ENCODE measurements around the gene FKBP2. TPM values are rescaled to one million over a fixed set of nuclear protein-coding genes. Genes with fewer than 3 reads are reported as not detected.
"Not testable (repeated sequence)": the region's sequence is repeated elsewhere in the genome, so short reads cannot be mapped to it uniquely, and the experiment has no call there.

Gene FKBP2
- total and polyA plus RNA-seq, 4 donors = 50.2 to 298 (median 87.2) TPM

GRCh38 chr11:64244107-64244506, 3.2 kb downstream of the FKBP2 start:
- H3K36me3 ChIP-seq (ENCODE audit: control insufficient read depth in 1 of 2, insufficient read depth in 2 of 2, low read length in 1 of 2) = no peaks in the 10 kb centered on the region
- H3K27ac ChIP-seq (ENCODE audit: low read depth in 1 of 2, low read length in 2 of 2) = no peak overlapping the region
- DNase-seq = no peak
- intact Hi-C loops (cut with DNase I) = no loop called here
- H3K4me1 ChIP-seq (ENCODE audit: control insufficient read depth in 1 of 2, insufficient read depth in 2 of 2, low read length in 2 of 2) = no peaks in the 10 kb centered on the region
- H3K4me3 ChIP-seq (ENCODE audit: low read length in 2 of 2) = no peak overlapping the region
- WGBS, 2 donors = 31 to 53% methylated on average over 5 of the region's 5 CpGs
- no peaks in the 10 kb centered on the region for H3K9me3 ChIP-seq (ENCODE audit: control insufficient read depth, low read length)
- ATAC-seq (ENCODE audit: low FRiP score) = no peak
- no peaks in the 10 kb centered on the region for H3K27me3 ChIP-seq (ENCODE audit: control insufficient read depth in 1 of 2, insufficient read depth in 2 of 2, low read length in 1 of 2)

- H3K27ac ChIP-seq (ENCODE audit: low read depth in 1 of 2, low read length in 2 of 2) = peak overlapping the region in 1 of 2 donors; percentile 13
- DNase-seq (no peak), ATAC-seq (ENCODE audit: low FRiP score) (no peak)
- peak overlapping the region in 1 of 2 donors; percentile 68 for H3K4me3 ChIP-seq (ENCODE audit: low read length in 2 of 2)
- H3K27me3 ChIP-seq (ENCODE audit: control insufficient read depth in 1 of 2, insufficient read depth in 2 of 2, low read length in 1 of 2) = no peaks in the 10 kb centered on the region
- H3K4me1 ChIP-seq (ENCODE audit: control insufficient read depth in 1 of 2, insufficient read depth in 2 of 2, low read length in 2 of 2) = no peaks in the 10 kb centered on the region
- intact Hi-C loops (cut with DNase I) = no loop called here
- 13 to 25% methylated on average over 6 of the region's 6 CpGs for WGBS, 2 donors
- no peaks in the 10 kb centered on the region for H3K36me3 ChIP-seq (ENCODE audit: control insufficient read depth in 1 of 2, insufficient read depth in 2 of 2, low read length in 1 of 2)
- H3K9me3 ChIP-seq (ENCODE audit: control insufficient read depth, low read length) = no peaks in the 10 kb centered on the region
These were observed 4.1 kb downstream of the FKBP2 start for GRCh38 chr11:64244966-64245365.

- 0 to 3% methylated on average over 5 to 6 of the region's 6 CpGs for WGBS, 2 donors
- Histone ChIP-seq H3K4me3 (ENCODE audit: low read length in 2 of 2) (peak overlapping the region in 1 of 2 donors; percentile 68), H3K27ac (ENCODE audit: low read depth in 1 of 2, low read length in 2 of 2) (peak overlapping the region in 1 of 2 donors; percentile 13), H3K9me3 (ENCODE audit: control insufficient read depth, low read length) (no peaks in the 10 kb centered on the region), H3K27me3 (ENCODE audit: control insufficient read depth in 1 of 2, insufficient read depth in 2 of 2, low read length in 1 of 2) (no peaks in the 10 kb centered on the region), H3K36me3 (ENCODE audit: control insufficient read depth in 1 of 2, insufficient read depth in 2 of 2, low read length in 1 of 2) (no peaks in the 10 kb centered on the region), H3K4me1 (ENCODE audit: control insufficient read depth in 1 of 2, insufficient read depth in 2 of 2, low read length in 2 of 2) (no peaks in the 10 kb centered on the region)
- DNase-seq (peak in 1 of 2 donors; percentile 89), ATAC-seq (ENCODE audit: low FRiP score) (no peak)
- intact Hi-C loops (cut with DNase I) = no loop called here
These were observed 4.5 kb downstream of the FKBP2 start for GRCh38 chr11:64245401-64245796.

GRCh38 chr11:64245797-64246620, 5.1 kb downstream of the FKBP2 start:
- no peaks in the 10 kb centered on the region for H3K4me1 ChIP-seq (ENCODE audit: control insufficient read depth in 1 of 2, insufficient read depth in 2 of 2, low read length in 2 of 2)

GRCh38 chr11:64246621-64246870, 5.7 kb downstream of the FKBP2 start:
- ATAC-seq (ENCODE audit: low FRiP score); H3K4me1 ChIP-seq (ENCODE audit: control insufficient read depth in 1 of 2, insufficient read depth in 2 of 2, low read length in 2 of 2); H3K36me3 ChIP-seq (ENCODE audit: control insufficient read depth in 1 of 2, insufficient read depth in 2 of 2, low read length in 1 of 2); H3K27ac ChIP-seq (ENCODE audit: low read depth in 1 of 2, low read length in 2 of 2); H3K9me3 ChIP-seq (ENCODE audit: control insufficient read depth, low read length); intact Hi-C loops (cut with DNase I); DNase-seq; H3K27me3 ChIP-seq (ENCODE audit: control insufficient read depth in 1 of 2, insufficient read depth in 2 of 2, low read length in 1 of 2): not testable (repeated sequence)
- peak overlapping the region in 1 of 2 donors; percentile 68 for H3K4me3 ChIP-seq (ENCODE audit: low read length in 2 of 2)
- WGBS, 2 donors = 0 to 3% methylated on average over 8 to 43 of the region's 43 CpGs

More at GRCh38 chr11:64245797-64246620, 5.1 kb downstream of the FKBP2 start:
- no peaks in the 10 kb centered on the region for H3K9me3 ChIP-seq (ENCODE audit: control insufficient read depth, low read length)
- H3K4me3 ChIP-seq (ENCODE audit: low read length in 2 of 2) = peak overlapping the region; percentile 1 to 68
- H3K27ac ChIP-seq (ENCODE audit: low read depth in 1 of 2, low read length in 2 of 2) = peak overlapping the region in 1 of 2 donors; percentile 12
- intact Hi-C loops (cut with DNase I) = no loop called here
- no peaks in the 10 kb centered on the region for H3K36me3 ChIP-seq (ENCODE audit: control insufficient read depth in 1 of 2, insufficient read depth in 2 of 2, low read length in 1 of 2)
- no peaks in the 10 kb centered on the region for H3K27me3 ChIP-seq (ENCODE audit: control insufficient read depth in 1 of 2, insufficient read depth in 2 of 2, low read length in 1 of 2)
- 1% methylated on average over 40 to 46 of the region's 46 CpGs for WGBS, 2 donors
- ATAC-seq (ENCODE audit: low FRiP score) (no peak), DNase-seq (peak; percentile 93 to 96)

DNA sequence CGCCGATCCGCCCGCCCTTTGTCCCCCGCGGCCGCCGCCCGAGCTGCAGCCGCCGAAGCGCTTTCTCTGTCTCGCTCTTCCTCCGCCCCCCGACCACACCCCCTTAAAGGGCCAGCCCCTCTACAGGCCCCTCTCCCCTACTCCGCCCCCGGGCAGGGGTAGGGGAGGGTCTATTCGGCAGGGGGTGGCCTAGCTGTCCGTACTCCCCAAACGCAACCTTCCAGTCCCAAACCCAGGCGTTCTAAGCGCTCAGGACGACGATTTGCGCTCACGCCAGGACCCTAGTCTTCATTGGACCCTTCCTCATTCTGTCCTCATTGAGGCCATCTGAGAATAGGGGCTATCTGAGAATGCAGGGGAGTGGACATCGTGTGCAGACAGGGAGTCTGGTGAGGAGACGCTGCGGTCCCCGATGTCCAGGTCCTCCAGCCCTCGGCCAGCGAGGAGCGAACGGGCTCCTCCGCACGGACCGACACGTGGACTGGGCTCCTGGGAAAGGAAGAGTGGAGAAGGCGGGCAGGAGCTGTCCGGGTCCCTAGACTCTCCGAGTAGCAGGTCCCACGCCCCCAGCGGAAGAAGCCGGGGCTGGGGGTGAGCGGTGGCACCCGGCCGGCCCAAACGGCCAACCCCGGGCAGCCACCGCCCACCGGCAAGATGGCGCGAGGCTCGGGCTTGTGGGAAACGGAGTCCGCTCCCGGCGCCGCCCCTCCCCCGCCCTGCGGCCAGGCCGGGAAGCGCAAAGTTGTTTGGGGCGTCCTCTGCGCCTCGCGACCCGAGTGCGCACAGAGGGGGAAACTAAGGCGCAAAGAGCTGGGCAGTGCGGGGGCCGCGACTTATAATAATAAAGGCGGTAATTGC, 6.2 kb downstream of the FKBP2 start, which contains the start of gene PPP1R14B:
Gene PPP1R14B (minus strand): TSS at position 73 of the 858 bp plus-strand sequence. CDS start 270 bp downstream, outside the sequence.
- H3K4me1 ChIP-seq (ENCODE audit: control insufficient read depth in 1 of 2, insufficient read depth in 2 of 2, low read length in 2 of 2) = no peaks in the 10 kb centered on the region
- no peaks in the 10 kb centered on the region for H3K36me3 ChIP-seq (ENCODE audit: control insufficient read depth in 1 of 2, insufficient read depth in 2 of 2, low read length in 1 of 2)
- WGBS, 2 donors = 0 to 1% methylated on average over 57 to 74 of the region's 74 CpGs
- peak within 1 kb of the TSS; percentile 68 to 75 for H3K4me3 ChIP-seq (ENCODE audit: low read length in 2 of 2)
- no peaks in the 10 kb centered on the region for H3K27me3 ChIP-seq (ENCODE audit: control insufficient read depth in 1 of 2, insufficient read depth in 2 of 2, low read length in 1 of 2)
- no peaks in the 10 kb centered on the region for H3K9me3 ChIP-seq (ENCODE audit: control insufficient read depth, low read length)
- intact Hi-C loops (cut with DNase I) = no loop called here
- peak within 1 kb of the TSS in 1 of 2 donors; percentile 56 for H3K27ac ChIP-seq (ENCODE audit: low read depth in 1 of 2, low read length in 2 of 2)
- peak; percentile 83 for ATAC-seq (ENCODE audit: low FRiP score)
- DNase-seq = peak; percentile 94 to 97

GRCh38 chr11:64247729-64248531, 7.0 kb downstream of the FKBP2 start:
- intact Hi-C loops (cut with DNase I) = no loop called here
- Histone ChIP-seq H3K27ac (ENCODE audit: low read depth in 1 of 2, low read length in 2 of 2) (no peak overlapping the region), H3K9me3 (ENCODE audit: control insufficient read depth, low read length) (no peaks in the 10 kb centered on the region), H3K4me1 (ENCODE audit: control insufficient read depth in 1 of 2, insufficient read depth in 2 of 2, low read length in 2 of 2) (no peaks in the 10 kb centered on the region), H3K36me3 (ENCODE audit: control insufficient read depth in 1 of 2, insufficient read depth in 2 of 2, low read length in 1 of 2) (no peaks in the 10 kb centered on the region), H3K4me3 (ENCODE audit: low read length in 2 of 2) (peak overlapping the region in 1 of 2 donors; percentile 2), H3K27me3 (ENCODE audit: control insufficient read depth in 1 of 2, insufficient read depth in 2 of 2, low read length in 1 of 2) (no peaks in the 10 kb centered on the region)
- WGBS, 2 donors = 33 to 34% methylated on average over 31 of the region's 31 CpGs
- DNase-seq = peak in 1 of 2 donors; percentile 62
- ATAC-seq (ENCODE audit: low FRiP score) = no peak

- no peaks in the 10 kb centered on the region for H3K27me3 ChIP-seq (ENCODE audit: control insufficient read depth in 1 of 2, insufficient read depth in 2 of 2, low read length in 1 of 2)
- H3K27ac ChIP-seq (ENCODE audit: low read depth in 1 of 2, low read length in 2 of 2) = no peak overlapping the region
- H3K9me3 ChIP-seq (ENCODE audit: control insufficient read depth, low read length) = no peaks in the 10 kb centered on the region
- no peak for DNase-seq
- no peak for ATAC-seq (ENCODE audit: low FRiP score)
- H3K4me1 ChIP-seq (ENCODE audit: control insufficient read depth in 1 of 2, insufficient read depth in 2 of 2, low read length in 2 of 2) = no peaks in the 10 kb centered on the region
- WGBS, 2 donors = 77 to 83% methylated on average over 7 of the region's 7 CpGs
- no peaks in the 10 kb centered on the region for H3K36me3 ChIP-seq (ENCODE audit: control insufficient read depth in 1 of 2, insufficient read depth in 2 of 2, low read length in 1 of 2)
- intact Hi-C loops (cut with DNase I) = no loop called here
- H3K4me3 ChIP-seq (ENCODE audit: low read length in 2 of 2) = no peak overlapping the region
These were observed 7.7 kb downstream of the FKBP2 start for GRCh38 chr11:64248578-64248977.
